GM19035 (cell line): ENCODE data around the gene SLC8B1.
"Not testable (repeated sequence)": the region's sequence is repeated elsewhere in the genome, so short reads cannot be mapped to it uniquely, and the experiment has no call there.

Source experiments
- ATAC-seq: cut with Tn5 transposase; IDR thresholded peaks from one replicate; pipeline ENCODE4 v1.9.1; 2021; ENCODE audit not compliant: unreplicated experiment

SLC8B1 gene

DNA sequence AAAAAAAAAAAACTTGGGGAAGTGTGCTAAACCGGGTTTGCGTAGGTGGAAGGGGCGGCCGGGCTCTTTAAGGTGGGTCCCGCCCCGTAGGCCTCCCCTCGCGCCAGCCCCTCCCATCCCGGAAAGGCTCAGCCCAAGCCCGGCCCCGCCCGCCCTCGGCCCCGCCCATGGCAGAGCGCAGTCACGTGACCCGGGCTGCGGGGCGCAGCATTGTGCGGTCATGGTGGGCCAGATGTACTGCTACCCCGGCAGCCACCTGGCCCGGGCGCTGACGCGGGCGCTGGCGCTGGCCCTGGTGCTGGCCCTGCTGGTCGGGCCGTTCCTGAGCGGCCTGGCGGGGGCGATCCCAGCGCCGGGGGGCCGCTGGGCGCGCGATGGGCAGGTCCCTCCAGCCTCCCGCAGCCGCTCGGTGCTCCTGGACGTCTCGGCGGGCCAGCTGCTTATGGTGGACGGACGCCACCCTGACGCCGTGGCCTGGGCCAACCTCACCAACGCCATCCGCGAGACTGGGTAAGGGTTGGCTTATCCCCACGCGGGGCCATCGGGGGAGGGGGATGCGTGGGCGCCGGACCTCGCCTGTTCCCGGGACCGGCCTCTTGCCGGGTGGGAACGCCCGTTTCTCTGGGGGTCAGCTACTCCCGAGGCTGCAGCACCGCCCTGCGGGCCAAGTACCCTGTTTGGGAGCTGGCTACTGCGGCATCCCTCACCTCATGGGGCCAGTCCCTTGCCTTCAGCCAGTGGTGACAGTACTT is 23.6 kb upstream of the SLC8B1 start, which contains the start of gene PLBD2:
Gene PLBD2, plus strand, starts transcription at position 207 of the 752 bp plus-strand sequence. Its CDS starts 14 bp downstream, at position 221.
- ATAC-seq, result peak; percentile 95

- ATAC-seq, result not testable (repeated sequence)
Observed at GRCh38 chr12:113354192-113354591, 19.3 kb upstream of the SLC8B1 start.

GRCh38 chr12:113351089-113351488 is 16.2 kb upstream of the SLC8B1 start:
- no peak for ATAC-seq

- no peak for ATAC-seq
Observed at GRCh38 chr12:113348849-113349536, 14.1 kb upstream of the SLC8B1 start.

DNA sequence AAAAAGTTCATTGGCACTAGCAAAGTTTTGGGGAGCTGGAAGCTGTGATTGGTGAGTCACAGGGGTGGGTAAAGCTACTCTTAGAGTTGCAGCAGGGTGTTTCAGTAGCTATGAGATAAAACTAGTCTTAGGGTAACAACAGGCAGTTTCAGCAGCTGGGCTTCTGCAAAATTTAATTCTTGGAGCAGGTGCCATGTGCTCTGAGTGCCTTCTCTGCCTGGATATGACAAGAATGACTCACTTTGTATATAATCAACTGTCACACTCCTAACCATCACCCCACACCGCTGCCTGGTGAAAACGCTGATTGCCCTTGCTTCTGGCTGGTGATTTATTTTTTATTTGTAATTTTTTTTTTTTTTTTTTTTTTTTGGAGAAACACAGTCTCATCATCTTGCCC is 13.0 kb upstream of the SLC8B1 start:
- ATAC-seq, result no peak

GRCh38 chr12:113347107-113347506 is 12.2 kb upstream of the SLC8B1 start:
- ATAC-seq, result no peak

DNA sequence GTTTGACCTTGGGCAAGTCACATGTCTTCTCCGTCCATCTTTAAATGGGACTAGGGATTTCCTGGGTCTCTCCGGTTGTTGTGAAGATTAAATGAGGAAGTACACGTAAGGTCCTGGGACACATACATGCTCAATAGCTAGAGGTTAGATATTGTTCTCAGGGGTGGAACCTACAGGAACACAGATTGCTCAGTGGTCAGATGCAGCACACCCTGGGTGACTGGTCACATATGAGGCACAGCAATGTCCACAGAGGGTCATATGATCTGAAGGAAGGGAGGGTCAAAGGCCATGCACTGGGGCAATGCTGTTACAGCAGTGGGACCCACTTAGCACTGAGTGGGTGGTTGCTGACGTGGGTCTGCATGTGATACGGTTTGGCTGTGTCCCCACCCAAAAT is 11.4 kb upstream of the SLC8B1 start:
- no peak for ATAC-seq

DNA sequence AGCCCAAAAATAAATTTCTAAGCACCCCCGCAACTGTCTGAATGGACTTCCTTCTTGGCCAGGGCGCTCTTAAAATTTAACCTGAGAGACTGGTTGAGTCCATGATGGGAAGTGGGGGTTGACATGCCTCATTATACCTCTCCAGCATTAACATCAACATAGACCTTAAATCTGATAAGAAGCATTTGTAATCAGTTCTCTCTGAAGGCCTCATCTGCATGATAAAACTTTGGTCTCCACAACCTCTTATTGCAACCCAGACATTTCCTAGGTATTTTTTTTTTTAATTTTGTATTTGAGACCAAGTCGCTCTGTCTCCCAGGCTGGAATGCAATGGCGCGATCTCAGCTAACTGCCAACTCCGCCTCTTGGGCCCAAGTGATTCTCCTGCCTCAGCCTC is 10.4 kb upstream of the SLC8B1 start:
- ATAC-seq, result no peak

DNA sequence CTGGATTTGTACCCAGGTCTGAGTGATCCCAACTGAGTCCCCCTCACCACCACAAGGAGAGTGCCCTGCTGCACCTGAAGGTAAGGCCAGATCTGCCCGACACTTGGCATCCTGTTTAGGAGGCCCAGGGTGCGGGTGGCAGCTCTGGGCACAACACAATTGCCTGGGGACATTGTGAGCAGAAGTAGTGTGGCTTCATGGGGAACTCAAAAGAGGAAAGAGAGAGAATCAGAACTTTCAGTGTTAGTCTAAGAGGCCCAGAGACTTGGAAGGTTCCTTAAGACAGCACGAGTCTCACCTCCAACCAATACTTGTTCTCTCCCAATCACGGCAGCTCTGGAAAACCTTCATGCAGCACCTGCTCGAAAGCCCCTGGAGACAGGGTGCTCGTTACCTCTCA is 6.6 kb upstream of the SLC8B1 start:
- ATAC-seq, result no peak

- ATAC-seq, result no peak
Observed at GRCh38 chr12:113340061-113340460, 5.2 kb upstream of the SLC8B1 start.

GRCh38 chr12:113339540-113339939 is 4.6 kb upstream of the SLC8B1 start:
- ATAC-seq, result no peak

DNA sequence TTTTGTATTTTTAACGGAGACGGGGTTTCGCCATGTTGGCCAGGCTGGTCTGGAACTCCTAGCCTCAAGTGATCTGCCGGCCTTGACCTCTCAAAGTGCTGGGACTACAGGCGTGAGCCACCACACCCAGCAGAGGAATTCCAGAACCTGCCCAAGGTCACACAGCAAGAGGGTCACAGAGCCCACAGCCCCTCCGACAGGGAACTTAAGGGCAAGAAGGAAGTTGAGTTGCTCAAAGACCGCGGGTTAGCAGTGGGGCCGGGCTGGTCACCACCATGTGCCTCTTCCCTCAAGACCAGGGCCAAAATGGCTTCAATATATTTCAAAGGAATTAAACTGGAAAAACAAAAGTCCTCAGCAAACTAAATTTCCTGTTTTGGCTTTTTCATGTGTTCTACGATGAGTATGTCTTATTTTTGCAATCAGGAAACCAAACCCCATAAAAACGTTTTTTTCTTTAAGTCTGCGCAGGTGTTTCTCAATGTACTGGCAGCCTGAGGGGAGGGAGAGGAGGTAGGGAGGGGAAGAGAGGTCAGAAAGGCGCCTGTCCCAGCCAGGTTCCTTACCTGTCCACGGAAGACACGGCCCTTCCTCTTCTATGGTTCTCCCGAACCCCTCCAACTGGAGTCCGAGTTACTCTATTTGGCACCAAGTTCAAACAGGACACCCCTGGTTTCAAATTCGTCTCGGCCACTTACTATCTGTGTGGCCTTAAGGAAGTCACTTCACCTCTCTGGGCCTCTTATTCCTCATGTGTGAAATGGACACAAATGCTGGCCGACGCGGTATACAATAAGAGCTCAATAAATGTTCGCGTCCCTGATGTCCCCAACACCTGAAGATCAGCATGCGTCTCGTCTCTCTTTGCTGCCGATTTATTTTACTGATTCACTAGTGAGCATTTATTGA is 778 bp downstream of the SLC8B1 start:
- peak; percentile 20 for ATAC-seq

GRCh38 chr12:113333418-113333750 is 1.5 kb downstream of the SLC8B1 start:
- ATAC-seq, result no peak

GRCh38 chr12:113332688-113333417 is 2.1 kb downstream of the SLC8B1 start:
- no peak for ATAC-seq

GRCh38 chr12:113330505-113330904 is 4.4 kb downstream of the SLC8B1 start:
- no peak for ATAC-seq

GRCh38 chr12:113329791-113330417 is 5.0 kb downstream of the SLC8B1 start:
- no peak for ATAC-seq

DNA sequence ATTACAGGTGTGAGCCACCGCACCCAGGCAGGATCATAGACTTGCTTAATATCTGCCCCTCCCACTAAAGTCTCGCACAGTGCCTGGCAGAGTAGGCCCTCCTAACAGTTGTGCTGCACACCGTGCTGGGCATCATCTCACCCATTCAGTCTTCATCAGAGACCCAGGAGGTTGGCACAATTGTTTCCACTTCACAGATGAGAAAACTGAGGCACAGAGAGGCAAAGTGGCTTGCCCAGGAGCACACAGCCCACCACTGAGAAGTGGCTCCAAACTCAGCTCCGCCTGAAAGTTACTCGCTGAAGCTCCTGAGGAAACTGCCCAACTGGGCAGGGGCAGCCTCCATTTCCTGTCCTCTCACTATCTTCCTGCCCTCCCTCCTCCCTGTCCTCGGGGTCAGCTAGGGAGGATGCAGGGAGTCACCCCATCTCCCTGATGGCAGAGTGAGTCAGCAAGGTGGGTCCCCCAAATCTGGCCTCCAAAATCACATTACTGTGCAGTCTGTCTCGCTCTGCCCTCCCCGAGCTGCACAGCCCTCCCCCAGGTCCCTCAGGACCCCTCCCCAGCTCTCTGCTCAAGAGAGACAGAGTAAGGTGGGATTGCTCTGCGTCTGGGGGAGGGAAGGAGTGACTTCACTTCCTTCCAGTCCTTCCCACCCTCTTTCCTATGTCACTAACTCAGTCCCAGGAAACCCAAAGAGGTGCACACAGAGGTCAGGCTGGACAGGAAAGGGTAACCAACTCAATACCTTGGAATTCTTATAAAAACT is 5.7 kb downstream of the SLC8B1 start:
- ATAC-seq, result no peak

GRCh38 chr12:113328368-113328889 is 6.5 kb downstream of the SLC8B1 start:
- ATAC-seq, result no peak

- ATAC-seq, result no peak
Observed at GRCh38 chr12:113326775-113327395, 8.0 kb downstream of the SLC8B1 start.
